ENCODE results near the gene SLC1A1.

SLC1A1 gene

DNA sequence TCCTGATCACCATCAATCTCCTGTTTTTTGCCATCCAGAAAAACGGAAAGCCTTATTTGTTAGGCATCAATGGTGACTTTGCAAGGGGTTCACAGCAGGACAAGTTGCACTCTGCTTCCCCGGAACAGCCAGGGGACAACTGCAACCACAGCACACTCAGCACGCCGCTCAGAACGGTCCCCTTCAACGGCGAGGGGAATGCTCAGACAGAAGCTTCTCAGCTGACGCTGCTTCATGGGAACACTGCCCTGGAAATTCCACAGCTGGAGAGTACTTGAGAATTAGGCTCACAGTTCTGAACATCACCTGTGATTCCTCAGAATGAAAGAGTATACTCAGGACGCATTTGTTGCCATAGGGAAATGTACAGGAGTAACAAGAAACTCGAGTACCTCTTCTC lies 131.7 kb downstream of the SLC1A1 start:
- no peak for DNase-seq

DNA sequence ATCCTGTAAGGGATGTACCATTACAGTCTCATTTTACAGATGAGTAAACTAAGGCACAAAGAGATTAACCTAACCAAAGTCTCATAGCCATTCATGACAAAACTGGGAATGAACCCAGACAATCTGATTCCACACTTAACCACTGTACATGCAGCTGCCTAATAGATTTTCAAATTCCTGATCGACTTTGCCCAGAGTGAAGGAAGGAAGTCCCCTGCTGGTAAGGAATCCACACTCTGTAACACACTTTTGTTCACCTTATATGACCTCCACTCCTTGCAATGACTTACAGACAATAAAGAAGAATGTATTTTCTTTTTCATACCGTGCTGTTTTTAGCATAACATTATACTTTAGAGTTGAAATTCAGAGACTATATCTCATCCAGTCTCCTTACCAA lies 140.6 kb downstream of the SLC1A1 start:
- no peak for DNase-seq
